Caco-2 (cell line): ENCODE data around the gene RRAGC. TPM values are rescaled to one million over a fixed set of nuclear protein-coding genes. Genes with fewer than 3 reads are reported as not detected.
A peak's percentile ranks its signal among the peaks of the same experiment; 100 is the strongest.

Experiments used
- BruUV-seq: library from RNA; stranded (reverse); fragments of 400-500 nt; replicated peaks from 2 replicates; lab custom pipeline; 2021; lab: Mats Ljungman, UMichigan
- CTCF ChIA-PET: fragments of 300-600 bp; sonication (Branson Sonifier 250); formaldehyde crosslinking; loops from one replicate; lab custom pipeline; 2022; ENCODE audit warnings: antibody characterized with exemption; lab: Charles Lee
- POLR2A ChIA-PET: fragments of 300-600 bp; sonication (Branson Sonifier 250); formaldehyde crosslinking; loops from one replicate; lab custom pipeline; 2022; ENCODE audit warnings: antibody characterized with exemption; lab: Charles Lee
- DNase-seq, 2 experiments: peaks; one replicate each; pipeline versions ENCODE4 v3.0.0 to v3.0.0-alpha.2; 2020 to 2022
- H3K27me3 ChIP-seq: replicated peaks from 2 replicates; pipeline ENCODE4 v1.6.0; 2011; ENCODE audit warnings: low read length; ENCODE audit not compliant: control insufficient read depth, insufficient read depth
- H3K36me3 ChIP-seq: 2 replicates; pipeline ENCODE4 v1.5.1; 2011; ENCODE audit warnings: low read length; ENCODE audit not compliant: control insufficient read depth, insufficient read depth
- H3K4me1 ChIP-seq: fragments of 250-450 bp; sonication (Bioruptor Pico); 2 replicates; pipeline ENCODE4 v1.5.1; 2020; ENCODE audit warnings: mild to moderate bottlenecking
- H3K4me3 ChIP-seq: 2 replicates; pipeline ENCODE4 v1.5.1; 2011; ENCODE audit warnings: low read depth, mild to moderate bottlenecking, control low read depth, low read length
- H3K9me3 ChIP-seq: fragments of 250-450 bp; sonication (Bioruptor Pico); 2 replicates; pipeline ENCODE4 v1.5.1; 2020; ENCODE audit warnings: mild to moderate bottlenecking, moderate library complexity
- H3K27ac Mint-ChIP-seq: one replicate; pipeline ENCODE4 v1.8.0; 2022; ENCODE audit warnings: mixed read lengths; ENCODE audit not compliant: unreplicated experiment
- H3K27me3 Mint-ChIP-seq: one replicate; pipeline ENCODE4 v1.8.0; 2022; ENCODE audit warnings: mixed read lengths; ENCODE audit not compliant: insufficient read depth, unreplicated experiment
- H3K36me3 Mint-ChIP-seq: one replicate; pipeline ENCODE4 v1.8.0; 2022; ENCODE audit warnings: mild to moderate bottlenecking, mixed read lengths; ENCODE audit not compliant: insufficient read depth, unreplicated experiment
- H3K4me1 Mint-ChIP-seq: one replicate; pipeline ENCODE4 v1.8.0; 2022; ENCODE audit warnings: low read depth, mixed read lengths; ENCODE audit not compliant: unreplicated experiment
- H3K4me3 Mint-ChIP-seq: one replicate; pipeline ENCODE4 v1.8.0; 2022; ENCODE audit warnings: mild to moderate bottlenecking, moderate library complexity, mixed read lengths; ENCODE audit not compliant: unreplicated experiment
- H3K9me3 Mint-ChIP-seq: one replicate; pipeline ENCODE4 v1.8.0; 2022; ENCODE audit warnings: mixed read lengths; ENCODE audit not compliant: unreplicated experiment
- intact Hi-C: fragments of 100-400 bp; cut with micrococcal nuclease; formaldehyde crosslinking; loops from one replicate; pipeline ENCODE4 v1.10.0; 2022; ENCODE audit not compliant: unreplicated experiment
- total RNA-seq: library from RNA; stranded (reverse); gene quantifications from 2 replicates; pipeline ENCODE4 v1.2.3, GENCODE V29; 2022
- TF ChIP-seq, protein P1 (sequence below), 2 experiments: fragments of 200-600 bp in 1 of 2; IDR thresholded peaks; 1 replicate in 1 of 2; 2 replicates in 1 of 2; pipeline versions ENCODE4 v1.5.1 to v1.8.0; 2011 to 2022; ENCODE audit warnings: antibody characterized with exemption in 1 of 2, control low read depth in 1 of 2, inconsistent platforms in 1 of 2, low read depth in 1 of 2, low read length in 1 of 2, mild to moderate bottlenecking in 1 of 2, moderate library complexity in 1 of 2; ENCODE audit not compliant: insufficient read depth in 1 of 2, severe bottlenecking in 1 of 2, unreplicated experiment in 1 of 2

Gene RRAGC
- total RNA-seq, 1 experiment from 2014 or later = 16.0 TPM

DNA sequence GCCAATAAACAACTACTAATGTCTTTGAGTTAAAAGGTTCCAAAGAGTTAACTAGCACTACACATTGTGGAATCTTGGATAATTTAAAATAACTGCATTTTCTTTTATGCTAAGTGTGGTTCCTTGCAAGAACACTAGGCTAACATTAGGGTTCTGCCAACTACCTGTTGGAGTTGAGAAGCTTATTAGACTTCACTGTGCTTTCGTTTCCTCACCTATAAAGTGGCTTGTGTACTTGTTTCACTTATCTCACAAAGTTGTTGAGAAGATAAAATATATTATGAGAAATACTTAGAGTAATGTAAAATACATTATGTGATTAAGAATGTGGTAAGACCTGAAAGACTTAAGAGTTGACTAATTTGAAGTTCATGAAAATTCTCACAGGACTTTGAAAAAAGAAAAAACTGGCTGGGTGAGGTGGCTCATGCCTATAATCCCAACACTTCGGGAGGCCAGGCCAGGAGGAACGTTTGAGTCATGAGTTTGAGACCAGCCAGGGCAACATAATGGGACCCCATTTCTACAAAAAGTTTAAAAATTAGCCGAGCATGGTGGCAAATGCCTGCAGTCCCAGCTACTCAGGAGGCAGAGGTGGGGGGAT lies 5.6 kb upstream of the RRAGC start:
- Histone ChIP-seq H3K4me1 (no peaks in the 10 kb centered on the region), H3K27me3 (no peaks in the 10 kb centered on the region), H3K36me3 (no peaks in the 10 kb centered on the region), H3K9me3 (no peaks in the 10 kb centered on the region), H3K4me3 (no peak overlapping the region)
- Mint-ChIP-seq H3K27ac (no peak overlapping the region), H3K36me3 (peaks cover 18% of the 10 kb centered on the region), H3K4me3 (no peak overlapping the region), H3K4me1 (no peaks in the 10 kb centered on the region), H3K27me3 (no peaks in the 10 kb centered on the region), H3K9me3 (no peaks in the 10 kb centered on the region)
- CTCF ChIA-PET = no interaction called here
- intact Hi-C loops = no loop called here
- no TSS peak for BruUV-seq
- POLR2A ChIA-PET = no interaction called here
- DNase-seq = no peak
- TF ChIP-seq, protein P1, sequence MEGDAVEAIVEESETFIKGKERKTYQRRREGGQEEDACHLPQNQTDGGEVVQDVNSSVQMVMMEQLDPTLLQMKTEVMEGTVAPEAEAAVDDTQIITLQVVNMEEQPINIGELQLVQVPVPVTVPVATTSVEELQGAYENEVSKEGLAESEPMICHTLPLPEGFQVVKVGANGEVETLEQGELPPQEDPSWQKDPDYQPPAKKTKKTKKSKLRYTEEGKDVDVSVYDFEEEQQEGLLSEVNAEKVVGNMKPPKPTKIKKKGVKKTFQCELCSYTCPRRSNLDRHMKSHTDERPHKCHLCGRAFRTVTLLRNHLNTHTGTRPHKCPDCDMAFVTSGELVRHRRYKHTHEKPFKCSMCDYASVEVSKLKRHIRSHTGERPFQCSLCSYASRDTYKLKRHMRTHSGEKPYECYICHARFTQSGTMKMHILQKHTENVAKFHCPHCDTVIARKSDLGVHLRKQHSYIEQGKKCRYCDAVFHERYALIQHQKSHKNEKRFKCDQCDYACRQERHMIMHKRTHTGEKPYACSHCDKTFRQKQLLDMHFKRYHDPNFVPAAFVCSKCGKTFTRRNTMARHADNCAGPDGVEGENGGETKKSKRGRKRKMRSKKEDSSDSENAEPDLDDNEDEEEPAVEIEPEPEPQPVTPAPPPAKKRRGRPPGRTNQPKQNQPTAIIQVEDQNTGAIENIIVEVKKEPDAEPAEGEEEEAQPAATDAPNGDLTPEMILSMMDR (IDR thresholded peaks at IDR 0.05; ENCODE audit: insufficient read depth in 1 of 2, low read depth in 1 of 2, low read length in 1 of 2, severe bottlenecking in 1 of 2, unreplicated experiment in 1 of 2) = no peak

DNA sequence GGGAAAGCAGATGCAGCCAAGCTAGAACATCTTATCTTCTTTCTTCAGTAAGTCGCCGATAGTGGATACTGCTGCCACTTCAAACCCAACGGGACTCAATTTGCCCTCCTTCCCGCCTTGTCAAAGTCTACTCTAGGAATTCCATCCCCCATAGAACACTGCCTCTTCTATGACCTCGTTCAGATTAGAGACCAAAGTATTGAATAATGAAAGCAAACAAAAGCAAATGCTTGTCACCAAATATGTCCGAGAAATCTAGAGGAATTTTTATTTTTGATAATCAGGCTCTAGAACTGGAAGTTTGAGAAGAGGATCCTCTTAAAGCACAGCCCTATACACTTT lies 853 bp upstream of the RRAGC start:
- TF ChIP-seq, protein P1 (IDR thresholded peaks at IDR 0.05; ENCODE audit: insufficient read depth in 1 of 2, low read depth in 1 of 2, low read length in 1 of 2, severe bottlenecking in 1 of 2, unreplicated experiment in 1 of 2) = no peak
- no peaks in the 10 kb centered on the region for H3K4me1 Mint-ChIP-seq
- peak overlapping the region; percentile 98 for H3K4me3 Mint-ChIP-seq
- ChIA-PET CTCF (no interaction called here), POLR2A (no interaction called here)
- Histone ChIP-seq H3K4me1 (peaks cover 5% of the 10 kb centered on the region; the same call in 1 of the 2 replicates), H3K4me3 (peak overlapping the region; percentile 54), H3K9me3 (no peaks in the 10 kb centered on the region), H3K36me3 (no peaks in the 10 kb centered on the region), H3K27me3 (no peaks in the 10 kb centered on the region)
- TSS peak; percentile 53 for BruUV-seq
- H3K36me3 Mint-ChIP-seq = peaks cover 1% of the 10 kb centered on the region
- intact Hi-C loops = no loop called here
- H3K9me3 Mint-ChIP-seq = no peaks in the 10 kb centered on the region
- H3K27ac Mint-ChIP-seq = peak overlapping the region; percentile 92
- DNase-seq = no peak
- H3K27me3 Mint-ChIP-seq = no peaks in the 10 kb centered on the region

DNA sequence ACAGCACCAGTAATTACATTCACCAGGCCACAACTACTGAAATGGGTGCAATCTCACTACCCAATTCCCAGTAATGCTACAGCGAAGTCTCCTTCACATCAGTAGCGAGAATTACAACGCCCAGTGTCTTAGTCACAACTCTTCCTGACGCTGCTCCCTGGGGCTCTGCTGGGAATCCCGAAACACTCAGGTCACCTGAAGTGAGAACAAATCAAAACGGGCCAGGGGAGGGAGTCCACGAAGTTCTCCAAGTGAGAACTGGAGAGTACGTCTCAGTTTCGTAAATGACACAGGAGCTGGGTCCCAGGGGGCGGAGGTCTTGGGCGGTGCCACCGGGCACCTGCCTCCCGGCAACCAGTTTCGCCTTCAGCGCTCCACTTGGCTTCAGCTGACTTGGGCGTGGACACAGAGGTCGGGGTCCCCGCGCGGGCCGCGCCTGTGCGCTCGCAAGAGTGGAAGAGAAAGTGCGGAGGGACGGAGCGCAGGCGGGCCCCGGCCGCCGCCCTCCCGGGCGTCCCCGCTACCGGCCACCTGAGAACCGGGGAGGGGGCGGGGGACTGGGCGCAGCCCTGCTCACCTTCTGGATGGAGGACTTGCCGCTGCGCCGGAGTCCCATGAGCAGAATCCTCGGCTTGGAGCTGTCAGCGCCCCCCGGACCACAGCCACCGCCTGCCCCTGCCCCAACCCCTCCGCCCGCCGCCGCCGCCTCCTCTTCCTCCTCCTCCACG lies 575 bp downstream of the RRAGC start:
- H3K4me1 ChIP-seq = peaks cover 5% of the 10 kb centered on the region; the same call in 1 of the 2 replicates
- TF ChIP-seq, protein P1 (IDR thresholded peaks at IDR 0.05; ENCODE audit: insufficient read depth in 1 of 2, low read depth in 1 of 2, low read length in 1 of 2, severe bottlenecking in 1 of 2, unreplicated experiment in 1 of 2) = no peak

More for the DNA sequence above, 575 bp downstream of the RRAGC start:
- intact Hi-C loops = loop anchor here (1.0 kb wide), 1 partner anchor 41 kb away; no protein-coding TSS in a partner anchor
- Histone ChIP-seq H3K4me3 (peak overlapping the region; percentile 62), H3K27me3 (no peaks in the 10 kb centered on the region), H3K9me3 (no peaks in the 10 kb centered on the region), H3K36me3 (no peaks in the 10 kb centered on the region; the same call in 1 of the 2 replicates)
- POLR2A ChIA-PET = interaction anchor here (1.3 kb wide), 1 partner anchor 167 kb away, joined by 4 read pairs; the partner anchor contains the start of gene NDUFS5
- Mint-ChIP-seq H3K27ac (no peak overlapping the region), H3K27me3 (no peaks in the 10 kb centered on the region), H3K36me3 (peaks cover 13% of the 10 kb centered on the region), H3K9me3 (no peaks in the 10 kb centered on the region), H3K4me1 (no peaks in the 10 kb centered on the region), H3K4me3 (peak overlapping the region; percentile 98)
- CTCF ChIA-PET = interaction anchor here (0.6 to 1.3 kb wide), 2 partner anchors 8 to 233 kb away, joined by 3 read pairs; no protein-coding TSS in a partner anchor
- TSS peak; percentile 10 for BruUV-seq
- DNase-seq = peak; percentile 38 to 49
